GM19467 (cell line): ENCODE measurements around the gene PACS1.
A peak's percentile ranks its signal among the peaks of the same experiment; 100 is the strongest.
"Not testable (repeated sequence)": the region's sequence is repeated elsewhere in the genome, so short reads cannot be mapped to it uniquely, and the experiment has no call there.

Source experiments
- ATAC-seq: cut with Tn5 transposase; IDR thresholded peaks from one replicate; pipeline ENCODE4 v1.9.1; 2021; ENCODE audit warnings: mild to moderate bottlenecking, moderate library complexity; ENCODE audit not compliant: unreplicated experiment

PACS1 gene

DNA sequence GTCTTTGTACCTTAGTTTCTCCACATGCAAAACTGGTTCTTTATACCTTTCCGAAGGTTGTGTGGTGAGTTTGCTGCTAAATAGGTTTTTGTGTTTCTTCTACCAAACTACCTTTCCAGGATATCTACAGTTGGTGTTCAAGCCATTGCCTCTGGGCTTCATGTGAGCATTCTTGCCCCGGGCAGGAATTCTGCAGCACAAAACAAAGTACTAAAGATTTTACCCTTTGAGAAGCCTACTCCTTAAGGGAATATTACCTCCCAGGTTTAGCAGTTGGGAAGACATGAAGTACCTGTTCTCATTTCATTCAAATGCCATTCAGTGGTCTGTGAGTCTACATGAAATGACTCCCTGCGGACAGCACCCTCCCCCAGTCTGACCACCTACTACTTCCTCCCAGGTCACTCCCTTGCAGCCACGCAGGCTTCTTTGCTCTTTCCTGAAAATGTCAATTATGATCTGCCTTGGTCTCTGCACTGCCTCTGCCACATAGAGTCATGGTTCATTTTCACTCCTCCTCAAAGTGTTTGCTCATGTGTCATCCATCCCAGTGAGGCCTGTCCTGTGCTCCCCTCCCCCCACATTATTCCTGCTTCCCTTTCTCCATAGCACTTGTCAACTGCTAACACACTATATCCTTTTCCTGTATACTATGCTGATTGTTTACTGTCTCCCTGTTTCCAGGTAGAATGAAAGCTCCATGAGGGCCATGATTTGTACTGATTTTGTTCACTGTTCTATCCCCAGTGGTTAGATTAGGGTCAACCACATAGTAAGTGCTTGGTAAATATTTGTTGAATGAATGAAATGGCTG is 36.9 kb downstream of the PACS1 start:
- ATAC-seq = no peak

DNA sequence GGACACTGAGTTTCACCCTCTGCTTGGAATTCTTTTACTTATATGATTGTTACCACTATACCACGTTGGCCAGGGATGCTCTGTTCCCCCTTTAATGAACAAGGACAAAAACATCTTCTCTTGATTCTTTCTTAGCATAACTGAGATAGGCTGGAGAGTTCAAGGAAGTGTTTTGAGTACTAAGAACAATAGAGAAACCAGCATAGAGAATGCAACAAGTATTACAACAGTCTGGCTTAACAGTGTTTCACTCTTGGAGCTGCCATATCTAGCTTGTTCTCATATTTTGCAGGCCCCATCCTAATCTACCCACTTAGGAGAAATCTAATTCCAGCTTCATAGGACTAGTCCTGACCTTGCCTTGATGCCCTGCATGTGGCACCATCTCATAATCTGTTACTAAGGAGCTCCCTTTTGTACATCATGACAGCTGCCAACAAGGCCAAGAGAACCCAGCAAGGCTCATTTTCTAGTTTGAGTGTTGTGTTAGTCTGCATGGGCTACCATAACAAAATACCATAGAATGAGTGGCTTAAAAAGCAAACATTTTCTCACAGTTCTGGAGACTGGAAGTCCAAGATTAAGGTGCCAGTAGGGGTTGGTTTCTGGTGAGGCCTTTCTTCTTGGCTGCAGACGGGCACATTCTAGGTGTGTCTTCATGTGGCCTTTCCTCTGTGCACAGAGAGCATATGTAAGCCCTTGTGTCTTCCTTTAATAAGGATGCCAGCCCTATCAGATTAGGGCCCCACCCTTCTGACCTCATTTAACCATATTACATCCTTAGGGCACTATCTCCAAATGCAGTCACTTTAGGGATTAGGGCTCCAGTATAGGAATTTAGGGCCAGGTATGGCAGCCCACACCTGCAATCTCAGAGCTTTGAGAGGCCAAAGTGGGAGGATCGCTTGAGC is 37.8 kb downstream of the PACS1 start:
- no peak for ATAC-seq

GRCh38 chr11:66109294-66109693 is 39.2 kb downstream of the PACS1 start:
- no peak for ATAC-seq

- ATAC-seq = no peak
These were observed 41.1 kb downstream of the PACS1 start for GRCh38 chr11:66111158-66111557.

DNA sequence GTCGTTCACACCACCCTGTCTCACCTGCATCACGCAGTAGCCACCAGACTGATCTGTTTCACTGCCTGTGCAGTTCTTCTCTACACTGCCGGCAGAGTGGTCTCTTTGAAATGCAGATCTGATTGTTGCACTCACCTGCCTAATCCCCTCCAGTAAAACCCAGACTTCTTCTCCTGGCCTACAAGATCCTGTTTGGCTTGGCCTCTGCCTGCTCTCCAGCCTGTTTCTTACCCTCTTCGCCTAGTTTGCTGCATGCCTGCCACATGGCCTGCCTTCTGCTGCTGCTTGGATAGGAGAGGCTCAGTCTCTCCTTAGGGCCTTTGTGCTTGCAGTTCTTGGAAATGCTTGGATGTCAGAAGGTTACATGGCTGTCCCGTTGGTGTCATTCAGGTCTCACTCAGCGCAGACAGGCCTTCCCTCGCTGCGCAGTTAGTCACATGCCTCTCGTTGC is 42.0 kb downstream of the PACS1 start:
- ATAC-seq = no peak

DNA sequence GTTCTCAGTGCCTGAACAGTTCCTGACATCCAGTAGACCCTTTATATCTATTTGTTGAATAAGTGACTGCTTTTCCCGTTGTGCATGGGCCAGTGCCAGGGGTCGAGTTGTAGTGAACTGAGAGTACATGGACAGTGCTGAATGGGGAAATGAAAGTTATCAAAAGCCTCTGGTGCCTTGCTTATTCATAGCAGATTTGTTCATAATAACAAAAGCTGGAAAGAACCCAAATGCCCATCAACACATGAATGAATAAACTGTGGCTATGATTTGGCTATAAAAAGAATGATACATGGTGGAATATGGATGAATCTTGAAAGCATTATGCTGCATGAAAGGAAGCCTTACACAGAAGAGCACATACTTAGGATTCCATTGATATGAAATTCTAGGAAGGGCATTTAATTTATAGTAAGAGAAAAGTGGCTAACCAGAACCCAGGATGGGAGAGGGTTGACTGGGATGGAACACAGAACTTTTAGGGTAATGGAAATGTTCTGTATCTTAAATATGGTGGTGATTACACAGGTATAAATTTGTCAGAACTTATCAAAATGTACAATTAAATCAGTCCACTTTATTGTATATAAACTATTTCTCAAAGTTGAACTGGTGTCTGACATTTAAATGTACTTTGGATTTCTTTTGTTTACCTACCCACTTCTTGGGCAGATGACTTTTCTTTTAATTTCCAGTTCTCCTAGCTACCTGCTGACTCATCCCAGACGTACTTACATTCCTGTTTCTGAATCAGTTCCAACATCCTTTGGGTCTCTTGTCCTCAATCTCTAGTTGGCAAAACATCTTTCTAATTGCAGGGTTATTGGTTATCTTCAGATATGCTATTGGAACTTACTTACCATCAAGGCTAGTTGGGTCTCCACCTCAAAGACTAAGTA is 42.8 kb downstream of the PACS1 start:
- no peak for ATAC-seq

DNA sequence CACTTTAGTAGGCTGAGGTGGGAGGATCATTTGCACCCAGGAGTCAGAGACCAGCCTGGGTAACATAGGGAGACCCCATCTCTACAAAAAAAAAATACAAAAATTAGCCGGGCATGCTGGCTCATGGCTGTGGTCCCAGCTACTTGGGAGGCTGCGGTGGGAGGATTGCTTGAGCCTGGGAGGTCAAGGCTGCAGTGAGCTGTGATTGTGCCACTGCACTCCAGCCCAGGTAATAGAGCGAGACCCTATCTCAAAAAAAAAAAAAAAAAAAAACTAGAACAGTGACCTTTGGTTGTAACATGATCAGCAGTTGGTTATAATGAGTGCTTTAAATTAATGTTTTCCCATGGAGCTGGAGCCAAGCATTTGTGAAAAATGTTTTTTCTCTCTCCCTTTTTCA is 44.9 kb downstream of the PACS1 start:
- not testable (repeated sequence) for ATAC-seq

GRCh38 chr11:66115638-66116301 is 45.7 kb downstream of the PACS1 start:
- ATAC-seq = no peak

- ATAC-seq = no peak
These were observed 46.7 kb downstream of the PACS1 start for GRCh38 chr11:66116576-66117361.

GRCh38 chr11:66118847-66119246 is 48.8 kb downstream of the PACS1 start:
- no peak for ATAC-seq

- no peak for ATAC-seq
These were observed 49.5 kb downstream of the PACS1 start for GRCh38 chr11:66119348-66120133.

GRCh38 chr11:66121466-66121865 is 51.4 kb downstream of the PACS1 start:
- no peak for ATAC-seq

DNA sequence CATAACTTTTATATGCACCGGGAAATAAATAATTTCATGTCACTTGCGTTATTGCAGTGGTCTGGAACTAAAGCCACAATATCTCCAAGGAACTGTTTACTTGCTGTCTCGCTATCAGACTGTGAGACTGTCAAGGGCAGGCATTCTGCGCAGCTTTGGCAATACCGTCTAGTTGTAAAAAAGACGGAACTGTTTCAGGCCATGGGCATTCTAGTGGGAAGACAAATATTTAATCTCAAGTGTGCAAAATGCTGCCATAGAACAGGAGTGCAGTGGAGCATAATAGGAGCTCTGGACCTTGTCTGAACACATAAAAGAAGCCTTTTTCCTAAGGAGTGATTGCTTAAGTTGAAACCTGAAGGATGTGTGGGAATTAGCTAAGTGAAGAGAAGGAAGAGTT is 53.8 kb downstream of the PACS1 start:
- no peak for ATAC-seq

DNA sequence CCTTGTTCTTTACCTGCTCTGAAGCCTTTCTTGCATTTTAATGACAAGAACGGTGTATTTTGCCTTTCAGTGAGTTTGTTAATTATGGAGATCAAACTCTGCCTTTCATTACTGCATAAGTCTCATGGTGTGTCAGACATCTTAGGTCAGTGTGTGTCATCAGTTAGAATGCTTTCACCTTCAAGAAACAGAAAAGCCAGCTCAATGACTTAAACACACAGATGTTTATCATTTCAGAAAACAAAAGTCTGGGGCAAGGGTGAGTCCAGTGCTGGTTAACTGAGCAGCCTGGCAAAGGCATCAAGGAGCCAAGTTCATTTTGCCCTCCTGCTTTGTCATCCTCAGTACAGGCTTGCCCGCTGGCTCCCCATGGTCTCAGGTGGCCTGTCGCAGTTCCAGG is 54.5 kb downstream of the PACS1 start:
- no peak for ATAC-seq

- ATAC-seq = peak; percentile 42
These were observed 56.0 kb downstream of the PACS1 start for GRCh38 chr11:66126064-66126463.

DNA sequence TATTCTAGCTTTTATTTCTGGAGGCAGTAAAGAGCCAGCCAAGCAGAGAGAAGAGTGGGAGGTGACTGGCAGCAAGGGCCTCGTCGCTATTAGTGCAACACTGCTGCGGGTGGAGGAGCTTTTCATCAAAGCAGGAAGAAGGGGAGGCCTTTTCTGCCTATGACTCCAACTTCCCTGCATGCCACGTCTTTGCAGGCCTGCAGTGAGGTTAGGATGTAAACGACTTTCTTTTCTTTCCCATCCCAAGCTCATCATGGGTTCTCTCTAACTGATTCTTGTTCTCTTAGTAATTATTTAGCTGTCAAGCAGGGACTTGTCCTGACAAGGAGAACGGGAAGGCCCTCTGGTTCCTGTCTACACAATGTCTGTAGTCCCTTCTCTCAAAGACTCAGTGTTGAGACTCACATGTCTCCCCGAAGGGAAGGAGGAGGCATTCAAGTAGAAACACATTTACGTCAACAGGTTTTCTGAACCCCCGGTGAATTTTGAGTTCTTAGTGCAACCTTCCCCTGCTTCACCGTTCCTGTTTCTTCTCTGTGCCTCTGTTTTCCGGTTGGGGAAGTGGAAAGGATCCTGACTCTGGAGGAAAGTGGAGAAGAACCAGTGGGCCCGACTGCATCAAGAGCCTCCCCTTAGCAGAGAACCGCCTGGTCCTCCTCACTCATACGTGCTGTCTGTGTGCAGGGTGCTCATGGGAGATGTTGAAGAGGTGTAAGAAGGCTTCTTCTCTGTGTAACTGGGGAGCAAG is 56.9 kb downstream of the PACS1 start:
- peak; percentile 37 for ATAC-seq

- no peak for ATAC-seq
These were observed 60.9 kb downstream of the PACS1 start for GRCh38 chr11:66130978-66131377.
